ENCODE data around the gene TBC1D16.

Gene TBC1D16

DNA sequence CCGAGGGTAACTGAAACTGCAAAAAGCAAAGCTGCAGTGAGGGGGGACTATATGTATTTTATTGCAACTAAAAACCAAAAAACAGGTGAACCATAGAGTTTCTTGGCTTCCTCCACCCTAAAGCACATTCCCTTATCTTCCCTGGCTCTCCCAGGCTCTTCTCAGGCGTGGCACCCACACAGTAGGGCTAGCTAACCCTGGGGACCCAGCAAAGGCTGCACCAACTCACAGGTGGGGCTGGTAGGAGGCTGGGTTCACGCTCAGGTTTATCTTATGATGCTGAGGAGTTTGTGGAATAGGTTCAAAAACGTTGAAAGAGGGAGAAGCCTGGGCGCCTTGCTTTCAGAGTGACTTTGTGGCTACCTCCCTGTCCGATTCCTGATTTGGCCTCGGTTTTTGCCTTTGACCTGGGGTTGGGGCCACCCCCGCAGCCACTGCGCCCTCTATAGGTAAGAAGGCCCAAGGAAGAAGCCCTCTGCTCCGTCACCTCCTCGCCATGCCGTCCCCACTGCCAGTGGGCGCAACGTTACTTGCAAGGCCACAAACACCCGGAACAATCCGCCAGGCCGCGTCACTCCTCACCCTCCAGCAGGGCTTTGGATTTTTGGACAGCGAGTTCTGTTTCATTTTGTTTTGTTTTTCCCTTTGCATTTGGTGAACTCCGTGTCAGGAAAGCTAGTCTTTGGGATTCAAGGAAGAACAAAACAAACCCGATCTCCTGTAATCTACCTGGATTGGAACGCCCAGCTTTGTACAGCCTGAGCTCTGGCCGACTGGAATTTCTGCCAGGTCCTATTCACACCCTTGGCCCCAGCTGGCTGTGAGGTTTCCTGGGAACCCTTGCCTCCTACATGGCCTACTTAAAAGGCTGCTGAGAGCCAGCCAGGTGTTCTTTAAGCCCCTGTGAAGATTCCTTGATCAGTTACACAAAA lies 60.8 kb downstream of the TBC1D16 start:
- POLR2A ChIA-PET = no interaction called here

DNA sequence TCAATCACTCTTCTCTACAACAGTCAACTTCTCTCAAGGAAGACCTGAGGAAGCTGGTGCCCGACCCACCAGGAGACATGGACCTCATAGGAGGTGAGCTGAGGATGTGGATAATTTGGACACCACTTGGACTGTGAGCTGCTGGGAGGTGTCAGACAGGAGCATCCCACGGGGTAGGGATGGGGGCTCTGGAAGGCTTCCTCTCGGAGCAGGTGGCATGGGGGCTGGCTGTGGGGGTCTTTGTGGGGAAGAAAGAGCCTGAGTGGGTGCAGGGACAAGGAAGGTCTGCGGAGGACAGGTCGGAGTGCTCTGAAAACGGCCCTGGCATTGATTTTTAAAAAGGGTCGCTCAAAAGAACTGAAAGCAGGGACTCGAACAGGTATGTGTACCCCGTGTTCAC lies 64.0 kb downstream of the TBC1D16 start:
- peaks cover 0 to 2% (median 0%) of the 10 kb centered on the region in 4 experiments for H3K4me1 ChIP-seq (ENCODE audit: control extremely low read depth in 1 of 4, control insufficient read depth in 4 of 4, insufficient read depth in 4 of 4, low read length in 3 of 4)
- no peaks in the 10 kb centered on the region for H3K36me3 ChIP-seq (ENCODE audit: control insufficient read depth in 4 of 4, insufficient read depth in 4 of 4, low read length in 3 of 4)
- ChIA-PET CTCF (interaction anchor here (1.4 to 2.2 kb wide), 5 partner anchors 9 to 230 kb away, joined by 3 to 10 read pairs (median 6); no protein-coding TSS in a partner anchor), POLR2A (no interaction called here)
- WGBS (ENCODE audit: insufficient coverage) = 95% methylated on average over 7 of the region's 9 CpGs
- no peak overlapping the region for H3K4me3 ChIP-seq (ENCODE audit: control insufficient read depth in 1 of 7, extremely low read depth in 1 of 7, insufficient read depth in 4 of 7, low read depth in 2 of 7, low read length in 6 of 7)
- no peak overlapping the region for H3K27ac ChIP-seq (ENCODE audit: insufficient read depth in 1 of 2, low read depth in 1 of 2, low read length in 2 of 2, poor library complexity in 1 of 2, severe bottlenecking in 2 of 2)
- H3K27me3 ChIP-seq (replicated peaks in 2 of 5; ENCODE audit: control insufficient read depth in 4 of 5, insufficient read depth in 5 of 5, low read length in 4 of 5) = no peaks in the 10 kb centered on the region
- DNase-seq = no peak
- no peaks in the 10 kb centered on the region for H3K9me3 ChIP-seq (ENCODE audit: control extremely low read depth in 1 of 5, control insufficient read depth in 4 of 5, insufficient read depth in 2 of 5, low read depth in 1 of 5, low read length in 4 of 5)

More for the DNA sequence above, 60.8 kb downstream of the TBC1D16 start:
- no peak for DNase-seq
- Histone ChIP-seq H3K27me3 (replicated peaks in 2 of 5; ENCODE audit: control insufficient read depth in 4 of 5, insufficient read depth in 5 of 5, low read length in 4 of 5) (no peaks in the 10 kb centered on the region), H3K27ac (ENCODE audit: insufficient read depth in 1 of 2, low read depth in 1 of 2, low read length in 2 of 2, poor library complexity in 1 of 2, severe bottlenecking in 2 of 2) (no peak overlapping the region), H3K4me1 (ENCODE audit: control extremely low read depth in 1 of 4, control insufficient read depth in 4 of 4, insufficient read depth in 4 of 4, low read length in 3 of 4) (peaks cover 0 to 2% (median 0%) of the 10 kb centered on the region in 4 experiments), H3K4me3 (ENCODE audit: control insufficient read depth in 1 of 7, extremely low read depth in 1 of 7, insufficient read depth in 4 of 7, low read depth in 2 of 7, low read length in 6 of 7) (no peak overlapping the region), H3K9me3 (ENCODE audit: control extremely low read depth in 1 of 5, control insufficient read depth in 4 of 5, insufficient read depth in 2 of 5, low read depth in 1 of 5, low read length in 4 of 5) (no peaks in the 10 kb centered on the region), H3K36me3 (ENCODE audit: control insufficient read depth in 4 of 4, insufficient read depth in 4 of 4, low read length in 3 of 4) (peaks cover 0 to 5% (median 0%) of the 10 kb centered on the region in 4 experiments)
- CTCF ChIA-PET = interaction anchor here (1.0 to 2.4 kb wide), 9 partner anchors 8 to 234 kb away, joined by 3 to 6 read pairs (median 5); no protein-coding TSS in a partner anchor
- WGBS (ENCODE audit: insufficient coverage) = 93% methylated on average over 18 of the region's 23 CpGs

DNA sequence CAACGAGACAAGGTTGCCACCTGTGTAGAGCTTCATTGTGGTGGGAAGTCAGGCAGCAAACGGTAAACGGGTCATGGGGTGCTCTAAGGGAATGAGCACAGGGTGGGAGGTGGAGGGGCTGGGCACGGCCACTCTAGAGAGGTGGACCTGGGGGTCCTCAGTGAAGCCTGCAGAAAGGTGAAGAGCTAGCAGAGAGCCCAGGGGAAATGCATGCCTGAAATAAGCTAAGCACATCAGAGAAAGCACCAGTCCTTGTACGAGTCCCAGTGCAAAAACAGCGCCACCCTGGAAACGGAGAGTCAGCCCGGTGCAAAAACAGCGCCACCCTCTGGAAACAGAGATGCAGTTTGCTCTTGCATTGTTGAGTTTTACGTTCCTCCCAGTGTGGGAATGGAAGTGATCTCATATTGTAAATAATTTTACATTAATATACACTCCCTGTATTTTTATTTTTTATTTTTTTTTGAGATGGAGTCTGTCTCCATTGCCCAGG lies 65.0 kb downstream of the TBC1D16 start:
- Histone ChIP-seq H3K4me3 (ENCODE audit: control insufficient read depth in 1 of 7, extremely low read depth in 1 of 7, insufficient read depth in 4 of 7, low read depth in 2 of 7, low read length in 6 of 7) (no peak overlapping the region), H3K27ac (ENCODE audit: insufficient read depth in 1 of 2, low read depth in 1 of 2, low read length in 2 of 2, poor library complexity in 1 of 2, severe bottlenecking in 2 of 2) (no peak overlapping the region), H3K4me1 (ENCODE audit: control extremely low read depth in 1 of 4, control insufficient read depth in 4 of 4, insufficient read depth in 4 of 4, low read length in 3 of 4) (peaks cover 0 to 2% (median 0%) of the 10 kb centered on the region in 4 experiments), H3K9me3 (ENCODE audit: control extremely low read depth in 1 of 5, control insufficient read depth in 4 of 5, insufficient read depth in 2 of 5, low read depth in 1 of 5, low read length in 4 of 5) (no peaks in the 10 kb centered on the region), H3K36me3 (ENCODE audit: control insufficient read depth in 4 of 4, insufficient read depth in 4 of 4, low read length in 3 of 4) (no peaks in the 10 kb centered on the region), H3K27me3 (replicated peaks in 2 of 5; ENCODE audit: control insufficient read depth in 4 of 5, insufficient read depth in 5 of 5, low read length in 4 of 5) (no peaks in the 10 kb centered on the region)
- WGBS (ENCODE audit: insufficient coverage) = 67% methylated on average over 4 of the region's 10 CpGs
- peak; percentile 78 to 84 (median 78) for DNase-seq
- CTCF ChIA-PET = interaction anchor here (0.8 to 2.2 kb wide), 16 partner anchors 8 to 229 kb away, joined by 3 to 10 read pairs (median 4); partner anchors contain the start of gene CBX4
- POLR2A ChIA-PET = no interaction called here

DNA sequence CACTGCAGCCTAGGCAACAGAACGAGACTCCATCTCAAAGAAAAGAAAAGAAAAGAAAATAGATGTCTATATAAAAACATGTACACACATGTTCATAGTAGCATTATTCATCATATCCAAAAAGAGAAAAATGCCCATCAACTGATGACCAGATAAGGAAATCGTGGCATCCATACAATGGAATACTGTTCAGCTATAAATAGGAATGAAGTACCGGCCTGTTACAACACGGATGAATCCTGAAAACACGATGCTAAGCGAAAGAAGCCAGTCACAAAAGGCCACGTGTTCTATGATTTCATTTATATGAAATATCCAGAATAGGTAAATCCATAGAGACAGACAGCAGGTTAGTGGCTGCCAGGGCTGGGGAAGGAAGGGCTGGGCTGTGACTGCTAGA lies 65.8 kb downstream of the TBC1D16 start:
- 92% methylated on average over 4 of the region's 7 CpGs for WGBS (ENCODE audit: insufficient coverage)
- CTCF ChIA-PET = interaction anchor here (0.8 to 2.2 kb wide), 17 partner anchors 9 to 228 kb away, joined by 3 to 10 read pairs (median 4); partner anchors contain the start of gene CBX4

DNA sequence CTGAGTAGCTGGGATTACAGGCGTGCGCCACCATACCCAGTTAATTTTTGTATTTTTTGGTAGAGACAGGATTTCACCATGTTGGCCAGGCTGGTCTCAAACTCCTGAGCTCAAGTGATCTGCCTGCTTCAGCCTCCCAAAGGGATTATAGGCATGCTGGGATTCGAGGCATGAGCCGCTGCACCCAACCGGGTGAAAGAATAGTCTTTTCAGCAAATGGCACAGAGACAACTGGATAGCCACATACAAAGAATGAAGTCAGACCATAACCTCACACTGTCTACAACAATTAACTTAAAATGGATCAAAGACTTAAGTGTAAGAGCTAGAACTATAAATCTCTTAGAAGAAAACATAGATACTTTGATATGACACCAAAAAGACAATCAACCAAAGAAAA lies 67.6 kb downstream of the TBC1D16 start:
- Histone ChIP-seq H3K36me3 (ENCODE audit: control insufficient read depth in 4 of 4, insufficient read depth in 4 of 4, low read length in 3 of 4) (no peaks in the 10 kb centered on the region), H3K27ac (ENCODE audit: insufficient read depth in 1 of 2, low read depth in 1 of 2, low read length in 2 of 2, poor library complexity in 1 of 2, severe bottlenecking in 2 of 2) (no peak overlapping the region), H3K4me1 (ENCODE audit: control extremely low read depth in 1 of 4, control insufficient read depth in 4 of 4, insufficient read depth in 4 of 4, low read length in 3 of 4) (peaks cover 0 to 2% (median 0%) of the 10 kb centered on the region in 4 experiments), H3K27me3 (replicated peaks in 2 of 5; ENCODE audit: control insufficient read depth in 4 of 5, insufficient read depth in 5 of 5, low read length in 4 of 5) (no peaks in the 10 kb centered on the region), H3K4me3 (ENCODE audit: control insufficient read depth in 1 of 7, extremely low read depth in 1 of 7, insufficient read depth in 4 of 7, low read depth in 2 of 7, low read length in 6 of 7) (no peak overlapping the region), H3K9me3 (ENCODE audit: control extremely low read depth in 1 of 5, control insufficient read depth in 4 of 5, insufficient read depth in 2 of 5, low read depth in 1 of 5, low read length in 4 of 5) (no peaks in the 10 kb centered on the region)
- CTCF ChIA-PET = interaction anchor here (0.8 to 1.6 kb wide), 5 partner anchors 8 to 37 kb away, joined by 3 to 5 read pairs (median 3); no protein-coding TSS in a partner anchor
- WGBS (ENCODE audit: insufficient coverage) = no CpG with 5 or more reads among the region's 5 CpGs
- DNase-seq = no peak
- POLR2A ChIA-PET = no interaction called here

More for the DNA sequence above, 65.8 kb downstream of the TBC1D16 start:
- Histone ChIP-seq H3K4me1 (ENCODE audit: control extremely low read depth in 1 of 4, control insufficient read depth in 4 of 4, insufficient read depth in 4 of 4, low read length in 3 of 4) (peaks cover 0 to 2% (median 0%) of the 10 kb centered on the region in 4 experiments), H3K27me3 (replicated peaks in 2 of 5; ENCODE audit: control insufficient read depth in 4 of 5, insufficient read depth in 5 of 5, low read length in 4 of 5) (no peaks in the 10 kb centered on the region), H3K9me3 (ENCODE audit: control extremely low read depth in 1 of 5, control insufficient read depth in 4 of 5, insufficient read depth in 2 of 5, low read depth in 1 of 5, low read length in 4 of 5) (no peaks in the 10 kb centered on the region), H3K27ac (ENCODE audit: insufficient read depth in 1 of 2, low read depth in 1 of 2, low read length in 2 of 2, poor library complexity in 1 of 2, severe bottlenecking in 2 of 2) (no peak overlapping the region), H3K4me3 (ENCODE audit: control insufficient read depth in 1 of 7, extremely low read depth in 1 of 7, insufficient read depth in 4 of 7, low read depth in 2 of 7, low read length in 6 of 7) (no peak overlapping the region), H3K36me3 (ENCODE audit: control insufficient read depth in 4 of 4, insufficient read depth in 4 of 4, low read length in 3 of 4) (no peaks in the 10 kb centered on the region)
- DNase-seq = no peak
- POLR2A ChIA-PET = no interaction called here

DNA sequence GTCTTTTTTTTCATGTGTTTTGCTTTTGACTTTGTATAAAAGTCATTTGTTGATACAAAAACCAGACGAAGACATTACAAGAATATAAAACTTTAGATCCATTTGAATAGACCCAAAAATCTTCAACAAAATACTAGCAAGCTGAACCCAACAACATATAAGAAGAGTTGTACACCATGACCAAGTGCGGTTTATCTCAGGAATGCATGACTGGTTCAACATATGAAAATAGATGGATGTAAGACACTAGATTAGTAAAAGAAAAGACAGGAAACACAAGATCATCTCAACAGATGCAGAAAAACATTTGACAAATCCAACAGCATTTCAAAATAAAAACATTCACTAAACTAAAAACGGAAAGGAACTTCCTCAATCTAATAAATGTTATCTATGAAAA lies 69.0 kb downstream of the TBC1D16 start:
- no CpG with 5 or more reads among the region's 3 CpGs for WGBS (ENCODE audit: insufficient coverage)
- H3K27ac ChIP-seq (ENCODE audit: insufficient read depth in 1 of 2, low read depth in 1 of 2, low read length in 2 of 2, poor library complexity in 1 of 2, severe bottlenecking in 2 of 2) = no peak overlapping the region
- CTCF ChIA-PET = interaction anchor here (1.0 kb wide), 1 partner anchor 46 kb away, joined by 3 read pairs; no protein-coding TSS in a partner anchor

More for the DNA sequence above, 69.0 kb downstream of the TBC1D16 start:
- no peaks in the 10 kb centered on the region for H3K36me3 ChIP-seq (ENCODE audit: control insufficient read depth in 4 of 4, insufficient read depth in 4 of 4, low read length in 3 of 4)
- POLR2A ChIA-PET = no interaction called here
- no peaks in the 10 kb centered on the region for H3K27me3 ChIP-seq (replicated peaks in 2 of 5; ENCODE audit: control insufficient read depth in 4 of 5, insufficient read depth in 5 of 5, low read length in 4 of 5)
- peaks cover 0 to 2% (median 0%) of the 10 kb centered on the region in 4 experiments for H3K4me1 ChIP-seq (ENCODE audit: control extremely low read depth in 1 of 4, control insufficient read depth in 4 of 4, insufficient read depth in 4 of 4, low read length in 3 of 4)
- H3K4me3 ChIP-seq (ENCODE audit: control insufficient read depth in 1 of 7, extremely low read depth in 1 of 7, insufficient read depth in 4 of 7, low read depth in 2 of 7, low read length in 6 of 7) = no peak overlapping the region
- no peaks in the 10 kb centered on the region for H3K9me3 ChIP-seq (ENCODE audit: control extremely low read depth in 1 of 5, control insufficient read depth in 4 of 5, insufficient read depth in 2 of 5, low read depth in 1 of 5, low read length in 4 of 5)
- DNase-seq = no peak
